ENCODE results near the gene HIP1. TPM values are rescaled to one million over a fixed set of nuclear protein-coding genes. Genes with fewer than 3 reads are reported as not detected.
"Not testable (repeated sequence)": the region's sequence is repeated elsewhere in the genome, so short reads cannot be mapped to it uniquely, and the experiment has no call there.

The HIP1 gene
- total RNA-seq, 1 donor from 2014 or later = 12.5 TPM

GRCh38 chr7:75621124-75621523, 117.6 kb downstream of the HIP1 start:
- Histone ChIP-seq H3K9ac (ENCODE audit: low read depth in 1 of 3, low read length in 3 of 3) (no peak overlapping the region), H3K4me3 (ENCODE audit: low read length in 3 of 3) (no peak overlapping the region), H3K9me3 (ENCODE audit: control insufficient read depth in 3 of 3, low read length in 3 of 3) (no peaks in the 10 kb centered on the region), H3K4me1 (ENCODE audit: control insufficient read depth in 3 of 3, insufficient read depth in 3 of 3, low read length in 3 of 3) (peaks cover 5 to 12% (median 7%) of the 10 kb centered on the region in 3 donors), H3K36me3 (ENCODE audit: control insufficient read depth in 3 of 3, insufficient read depth in 3 of 3, low read length in 3 of 3) (no peaks in the 10 kb centered on the region), H3K27ac (ENCODE audit: low read depth, low read length) (no peak overlapping the region), H3K27me3 (ENCODE audit: control insufficient read depth in 3 of 3, insufficient read depth in 3 of 3, low read length in 3 of 3) (no peaks in the 10 kb centered on the region)

- Histone ChIP-seq H3K4me1 (ENCODE audit: control insufficient read depth in 3 of 3, insufficient read depth in 3 of 3, low read length in 3 of 3) (peaks cover 5 to 12% (median 7%) of the 10 kb centered on the region in 3 donors), H3K27ac (ENCODE audit: low read depth, low read length) (no peak overlapping the region), H3K9me3 (ENCODE audit: control insufficient read depth in 3 of 3, low read length in 3 of 3) (no peaks in the 10 kb centered on the region)
Observed at GRCh38 chr7:75619636-75620035, 119.1 kb downstream of the HIP1 start.

GRCh38 chr7:75617634-75618234, 121.0 kb downstream of the HIP1 start:
- Histone ChIP-seq H3K4me1 (ENCODE audit: control insufficient read depth in 3 of 3, insufficient read depth in 3 of 3, low read length in 3 of 3) (peaks cover 2 to 5% (median 3%) of the 10 kb centered on the region in 3 donors), H3K9me3 (ENCODE audit: control insufficient read depth in 3 of 3, low read length in 3 of 3) (no peaks in the 10 kb centered on the region), H3K4me3 (ENCODE audit: low read length in 3 of 3) (no peak overlapping the region), H3K36me3 (ENCODE audit: control insufficient read depth in 3 of 3, insufficient read depth in 3 of 3, low read length in 3 of 3) (no peaks in the 10 kb centered on the region), H3K27me3 (ENCODE audit: control insufficient read depth in 3 of 3, insufficient read depth in 3 of 3, low read length in 3 of 3) (no peaks in the 10 kb centered on the region), H3K9ac (ENCODE audit: low read depth in 1 of 3, low read length in 3 of 3) (no peak overlapping the region), H3K27ac (ENCODE audit: low read depth, low read length) (peak overlapping the region; percentile 19)

More at GRCh38 chr7:75619636-75620035, 119.1 kb downstream of the HIP1 start:
- no peaks in the 10 kb centered on the region for H3K36me3 ChIP-seq (ENCODE audit: control insufficient read depth in 3 of 3, insufficient read depth in 3 of 3, low read length in 3 of 3)
- H3K4me3 ChIP-seq (ENCODE audit: low read length in 3 of 3) = no peak overlapping the region
- no peak overlapping the region for H3K9ac ChIP-seq (ENCODE audit: low read depth in 1 of 3, low read length in 3 of 3)
- H3K27me3 ChIP-seq (ENCODE audit: control insufficient read depth in 3 of 3, insufficient read depth in 3 of 3, low read length in 3 of 3) = no peaks in the 10 kb centered on the region

DNA sequence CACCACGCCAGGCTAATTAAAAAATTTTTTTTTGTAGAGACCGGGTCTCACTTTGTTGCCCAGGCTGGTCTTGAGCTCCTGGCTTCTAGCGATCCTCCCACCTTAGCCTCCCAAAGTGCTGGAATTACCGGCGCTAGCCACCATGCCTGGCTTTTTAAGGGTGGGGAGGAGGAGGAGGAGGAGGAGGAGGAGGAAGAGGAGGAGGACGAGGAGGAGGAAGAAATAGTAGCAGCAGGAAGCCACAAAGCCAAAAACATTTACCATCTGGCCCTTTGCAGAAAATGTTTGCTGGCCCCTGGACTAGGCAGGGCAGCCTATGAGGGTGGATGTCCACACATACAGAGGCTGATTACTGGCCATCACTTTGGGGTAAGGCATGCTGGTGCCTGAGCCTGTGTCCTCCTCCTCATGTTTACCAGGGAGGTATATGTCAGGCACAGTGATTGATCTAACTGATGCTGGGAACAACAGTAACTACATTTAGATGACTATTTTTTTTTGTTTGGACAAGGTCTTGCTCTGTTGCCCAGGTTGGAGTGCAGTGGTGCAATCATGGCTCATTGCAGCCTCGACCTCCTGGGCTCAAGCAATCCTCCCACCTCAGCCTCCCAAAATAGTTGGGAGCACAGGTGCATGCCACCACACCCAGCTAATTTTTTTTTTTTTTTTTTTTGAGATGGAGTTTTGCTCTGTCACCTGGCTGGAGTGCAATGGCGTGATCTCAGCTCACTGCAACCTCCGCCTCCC, 122.1 kb downstream of the HIP1 start:
- Histone ChIP-seq H3K9me3 (ENCODE audit: control insufficient read depth in 3 of 3, low read length in 3 of 3) (no peaks in the 10 kb centered on the region), H3K4me3 (ENCODE audit: low read length in 3 of 3) (no peak overlapping the region), H3K27ac (ENCODE audit: low read depth, low read length) (no peak overlapping the region), H3K4me1 (ENCODE audit: control insufficient read depth in 3 of 3, insufficient read depth in 3 of 3, low read length in 3 of 3) (peaks cover 5 to 8% (median 8%) of the 10 kb centered on the region in 3 donors), H3K9ac (ENCODE audit: low read depth in 1 of 3, low read length in 3 of 3) (no peak overlapping the region), H3K27me3 (ENCODE audit: control insufficient read depth in 3 of 3, insufficient read depth in 3 of 3, low read length in 3 of 3) (no peaks in the 10 kb centered on the region), H3K36me3 (ENCODE audit: control insufficient read depth in 3 of 3, insufficient read depth in 3 of 3, low read length in 3 of 3) (no peaks in the 10 kb centered on the region)

- H3K4me3 ChIP-seq (ENCODE audit: low read length in 3 of 3) = no peak overlapping the region
Observed at GRCh38 chr7:75614401-75614800, 124.3 kb downstream of the HIP1 start.

DNA sequence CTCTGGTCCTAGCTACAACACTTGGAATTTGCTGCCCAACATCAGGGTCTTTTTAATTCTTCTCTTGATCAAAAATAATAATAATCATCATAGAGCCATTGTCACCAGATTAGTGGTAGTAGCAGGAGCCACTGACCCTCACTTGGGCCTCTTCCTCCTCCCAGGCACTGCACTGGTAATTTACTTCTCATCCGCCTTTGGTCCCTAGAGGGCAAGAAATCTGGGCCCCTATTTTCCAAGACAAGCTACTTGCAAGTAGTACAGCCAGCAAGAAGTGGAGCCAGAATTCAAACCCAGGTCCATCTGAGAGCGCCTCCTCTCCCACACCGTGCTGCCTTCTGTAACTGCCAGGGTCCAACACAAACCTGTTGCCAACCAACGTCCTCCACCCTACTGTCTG, 125.4 kb downstream of the HIP1 start:
- H3K27me3 ChIP-seq (ENCODE audit: control insufficient read depth in 3 of 3, insufficient read depth in 3 of 3, low read length in 3 of 3) = no peaks in the 10 kb centered on the region
- H3K4me1 ChIP-seq (ENCODE audit: control insufficient read depth in 3 of 3, insufficient read depth in 3 of 3, low read length in 3 of 3) = peaks cover 4 to 9% (median 6%) of the 10 kb centered on the region in 3 donors
- no peaks in the 10 kb centered on the region for H3K9me3 ChIP-seq (ENCODE audit: control insufficient read depth in 3 of 3, low read length in 3 of 3)
- H3K9ac ChIP-seq (ENCODE audit: low read depth in 1 of 3, low read length in 3 of 3) = no peak overlapping the region
- no peak overlapping the region for H3K4me3 ChIP-seq (ENCODE audit: low read length in 3 of 3)
- H3K27ac ChIP-seq (ENCODE audit: low read depth, low read length) = no peak overlapping the region
- H3K36me3 ChIP-seq (ENCODE audit: control insufficient read depth in 3 of 3, insufficient read depth in 3 of 3, low read length in 3 of 3) = no peaks in the 10 kb centered on the region

More at GRCh38 chr7:75614401-75614800, 124.3 kb downstream of the HIP1 start:
- H3K27me3 ChIP-seq (ENCODE audit: control insufficient read depth in 3 of 3, insufficient read depth in 3 of 3, low read length in 3 of 3) = no peaks in the 10 kb centered on the region
- no peak overlapping the region for H3K27ac ChIP-seq (ENCODE audit: low read depth, low read length)
- no peak overlapping the region for H3K9ac ChIP-seq (ENCODE audit: low read depth in 1 of 3, low read length in 3 of 3)
- H3K4me1 ChIP-seq (ENCODE audit: control insufficient read depth in 3 of 3, insufficient read depth in 3 of 3, low read length in 3 of 3) = peaks cover 4 to 9% (median 6%) of the 10 kb centered on the region in 3 donors
- no peaks in the 10 kb centered on the region for H3K9me3 ChIP-seq (ENCODE audit: control insufficient read depth in 3 of 3, low read length in 3 of 3)
- H3K36me3 ChIP-seq (ENCODE audit: control insufficient read depth in 3 of 3, insufficient read depth in 3 of 3, low read length in 3 of 3) = no peaks in the 10 kb centered on the region

DNA sequence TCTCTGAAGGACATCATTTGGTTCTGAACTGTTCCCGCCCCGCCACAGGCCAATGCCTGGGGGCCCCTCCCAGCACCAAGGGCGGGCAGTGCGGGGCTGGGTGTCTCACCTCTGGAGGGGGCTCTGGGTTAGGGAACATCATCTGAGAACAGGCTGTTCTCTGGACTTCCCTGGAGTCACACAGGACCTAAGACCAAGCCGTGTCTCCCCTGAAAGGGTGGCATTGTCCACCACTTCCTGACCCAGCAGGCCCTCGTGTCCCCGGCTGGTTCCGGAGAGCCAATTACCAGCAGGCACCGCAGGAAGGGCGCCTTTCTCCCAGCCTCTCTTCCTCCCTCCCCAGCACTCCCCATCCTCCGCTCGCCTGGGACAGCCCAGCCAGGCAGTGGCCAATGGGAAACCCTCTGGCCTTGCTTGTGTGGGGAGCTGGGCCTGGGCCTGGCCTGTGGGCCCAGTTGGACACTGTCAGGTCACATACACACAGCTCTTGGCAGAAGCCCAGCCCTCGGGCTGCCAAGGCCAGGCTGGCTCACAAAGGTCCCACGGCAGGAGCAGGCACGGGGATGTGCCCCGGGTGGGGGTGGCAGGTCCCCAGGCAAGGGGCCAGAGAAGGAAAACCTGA, 127.1 kb downstream of the HIP1 start:
- peak overlapping the region; percentile 19 to 51 (median 50) for H3K9ac ChIP-seq (ENCODE audit: low read depth in 1 of 3, low read length in 3 of 3)
- no peaks in the 10 kb centered on the region for H3K36me3 ChIP-seq (ENCODE audit: control insufficient read depth in 3 of 3, insufficient read depth in 3 of 3, low read length in 3 of 3)
- peaks cover 4 to 9% (median 6%) of the 10 kb centered on the region in 3 donors for H3K4me1 ChIP-seq (ENCODE audit: control insufficient read depth in 3 of 3, insufficient read depth in 3 of 3, low read length in 3 of 3)
- H3K9me3 ChIP-seq (ENCODE audit: control insufficient read depth in 3 of 3, low read length in 3 of 3) = no peaks in the 10 kb centered on the region
- no peaks in the 10 kb centered on the region for H3K27me3 ChIP-seq (ENCODE audit: control insufficient read depth in 3 of 3, insufficient read depth in 3 of 3, low read length in 3 of 3)
- H3K27ac ChIP-seq (ENCODE audit: low read depth, low read length) = peak overlapping the region; percentile 58
- peak overlapping the region; percentile 32 to 41 (median 35) for H3K4me3 ChIP-seq (ENCODE audit: low read length in 3 of 3)

GRCh38 chr7:75609416-75609815, 129.3 kb downstream of the HIP1 start:
- H3K4me3 ChIP-seq (ENCODE audit: low read length in 3 of 3); H3K9me3 ChIP-seq (ENCODE audit: control insufficient read depth in 3 of 3, low read length in 3 of 3); H3K4me1 ChIP-seq (ENCODE audit: control insufficient read depth in 3 of 3, insufficient read depth in 3 of 3, low read length in 3 of 3); H3K27ac ChIP-seq (ENCODE audit: low read depth, low read length); H3K36me3 ChIP-seq (ENCODE audit: control insufficient read depth in 3 of 3, insufficient read depth in 3 of 3, low read length in 3 of 3); H3K27me3 ChIP-seq (ENCODE audit: control insufficient read depth in 3 of 3, insufficient read depth in 3 of 3, low read length in 3 of 3); H3K9ac ChIP-seq (ENCODE audit: low read depth in 1 of 3, low read length in 3 of 3): not testable (repeated sequence)

- H3K9ac ChIP-seq (ENCODE audit: low read depth in 1 of 3, low read length in 3 of 3) = no peak overlapping the region
Observed at GRCh38 chr7:75608451-75609122, 130.2 kb downstream of the HIP1 start.

More at GRCh38 chr7:75608451-75609122, 130.2 kb downstream of the HIP1 start:
- H3K36me3 ChIP-seq (ENCODE audit: control insufficient read depth in 3 of 3, insufficient read depth in 3 of 3, low read length in 3 of 3) = no peaks in the 10 kb centered on the region
- H3K4me1 ChIP-seq (ENCODE audit: control insufficient read depth in 3 of 3, insufficient read depth in 3 of 3, low read length in 3 of 3) = peaks cover 4 to 8% (median 7%) of the 10 kb centered on the region in 3 donors
- no peaks in the 10 kb centered on the region for H3K27me3 ChIP-seq (ENCODE audit: control insufficient read depth in 3 of 3, insufficient read depth in 3 of 3, low read length in 3 of 3)
- H3K9me3 ChIP-seq (ENCODE audit: control insufficient read depth in 3 of 3, low read length in 3 of 3) = no peaks in the 10 kb centered on the region
- no peak overlapping the region for H3K4me3 ChIP-seq (ENCODE audit: low read length in 3 of 3)
- no peak overlapping the region for H3K27ac ChIP-seq (ENCODE audit: low read depth, low read length)

Data from skeletal muscle tissue (tissue), 4 donors.